WTC11 (cell line): ENCODE measurements around the gene UFC1.

Experiments
- ATF1 ChIP-seq: sonication (generic); formaldehyde crosslinking; IDR thresholded peaks from 2 replicates; pipeline ENCODE4 v1.8.1; 2023; ENCODE audit warnings: mild to moderate bottlenecking, moderate library complexity, missing genetic modification reagents
- FOXJ3 ChIP-seq: sonication (generic); formaldehyde crosslinking; IDR thresholded peaks from 2 replicates; pipeline ENCODE4 v1.9.0; 2021; ENCODE audit warnings: missing genetic modification reagents, mild to moderate bottlenecking, borderline replicate concordance
- JUN ChIP-seq: sonication (generic); formaldehyde crosslinking; IDR thresholded peaks from 2 replicates; pipeline ENCODE4 v1.8.0; 2023; ENCODE audit warnings: mild to moderate bottlenecking, missing genetic modification reagents
- NFYB ChIP-seq: sonication (generic); formaldehyde crosslinking; conservative IDR thresholded peaks from 2 replicates; pipeline ENCODE4 v1.8.0; 2022; ENCODE audit warnings: low read depth, missing genetic modification reagents
- SP1 ChIP-seq: sonication (generic); formaldehyde crosslinking; conservative IDR thresholded peaks from 2 replicates; pipeline ENCODE4 v1.8.1; 2022; ENCODE audit warnings: missing genetic modification reagents
- ZBTB21 ChIP-seq: sonication (generic); formaldehyde crosslinking; IDR thresholded peaks from 2 replicates; pipeline ENCODE4 v1.8.1; 2023; ENCODE audit warnings: mild to moderate bottlenecking, missing genetic modification reagents, borderline replicate concordance
- TF ChIP-seq, protein P1 (sequence below): fragments of 200-600 bp; IDR thresholded peaks from 2 replicates; pipeline ENCODE4 v1.8.0; 2022; ENCODE audit warnings: antibody characterized with exemption
- TF ChIP-seq, protein P2 (sequence below): sonication (generic); formaldehyde crosslinking; IDR thresholded peaks from 2 replicates; pipeline ENCODE4 v1.8.1; 2023; ENCODE audit warnings: mild to moderate bottlenecking, moderate library complexity, missing genetic modification reagents
- TF ChIP-seq, protein P3 (sequence below): sonication (generic); formaldehyde crosslinking; IDR thresholded peaks from 2 replicates; pipeline ENCODE4 v1.8.1; 2023; ENCODE audit warnings: mild to moderate bottlenecking, missing genetic modification reagents, borderline replicate concordance
- TF ChIP-seq, protein P4 (sequence below): sonication (generic); formaldehyde crosslinking; IDR thresholded peaks from 2 replicates; pipeline ENCODE4 v1.8.0; 2022; ENCODE audit warnings: mild to moderate bottlenecking, missing genetic modification reagents
- TF ChIP-seq, protein P5 (sequence below): sonication (generic); formaldehyde crosslinking; IDR thresholded peaks from 2 replicates; pipeline ENCODE4 v1.8.0; 2022; ENCODE audit warnings: mild to moderate bottlenecking, missing genetic modification reagents
- TF ChIP-seq, protein P6 (sequence below): sonication (generic); formaldehyde crosslinking; IDR thresholded peaks from 2 replicates; pipeline ENCODE4 v1.8.1; 2022; ENCODE audit warnings: missing genetic modification reagents, borderline replicate concordance
- TF ChIP-seq, protein P7 (sequence below): fragments of 250-450 bp; sonication (Bioruptor Pico); IDR thresholded peaks from 2 replicates; pipeline ENCODE4 v1.9.0; 2021; ENCODE audit warnings: mild to moderate bottlenecking, borderline replicate concordance
- TF ChIP-seq, protein P8 (sequence below): sonication (generic); formaldehyde crosslinking; IDR thresholded peaks from 2 replicates; pipeline ENCODE4 v1.8.1; 2023; ENCODE audit warnings: mild to moderate bottlenecking, missing genetic modification reagents, moderate library complexity

DNA sequence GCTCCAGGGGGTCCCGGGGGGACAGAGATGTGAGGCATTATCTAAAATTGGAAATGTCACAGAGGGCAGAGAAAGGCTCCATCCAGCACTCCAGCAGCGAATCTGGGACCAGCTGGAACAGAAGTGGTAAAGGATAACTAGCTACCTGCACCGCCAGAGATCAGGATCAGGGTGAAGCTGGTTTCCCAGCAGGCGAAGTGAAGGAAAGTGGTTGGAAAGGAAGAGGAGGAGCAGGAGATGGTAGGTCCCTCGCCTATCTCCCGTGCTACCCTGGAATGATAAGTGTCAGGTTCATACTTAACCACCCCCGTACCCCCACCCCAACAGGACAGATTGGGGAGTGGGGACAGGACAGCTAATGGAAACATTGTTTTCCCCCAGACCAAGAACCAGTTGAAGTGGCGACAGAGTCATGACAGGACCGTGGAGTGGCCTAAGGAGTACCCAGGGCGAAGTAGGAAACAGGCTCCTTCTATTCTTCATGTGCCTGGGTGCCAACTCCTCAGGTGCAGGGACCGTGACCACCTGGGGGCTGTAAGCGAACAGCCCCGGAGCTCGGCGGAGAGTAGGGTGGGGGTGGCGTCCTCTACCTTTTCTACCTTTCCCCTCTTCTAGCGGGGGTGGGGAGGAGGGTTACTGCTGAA, 22.8 kb downstream of the UFC1 start:
- TF ChIP-seq, protein P1, sequence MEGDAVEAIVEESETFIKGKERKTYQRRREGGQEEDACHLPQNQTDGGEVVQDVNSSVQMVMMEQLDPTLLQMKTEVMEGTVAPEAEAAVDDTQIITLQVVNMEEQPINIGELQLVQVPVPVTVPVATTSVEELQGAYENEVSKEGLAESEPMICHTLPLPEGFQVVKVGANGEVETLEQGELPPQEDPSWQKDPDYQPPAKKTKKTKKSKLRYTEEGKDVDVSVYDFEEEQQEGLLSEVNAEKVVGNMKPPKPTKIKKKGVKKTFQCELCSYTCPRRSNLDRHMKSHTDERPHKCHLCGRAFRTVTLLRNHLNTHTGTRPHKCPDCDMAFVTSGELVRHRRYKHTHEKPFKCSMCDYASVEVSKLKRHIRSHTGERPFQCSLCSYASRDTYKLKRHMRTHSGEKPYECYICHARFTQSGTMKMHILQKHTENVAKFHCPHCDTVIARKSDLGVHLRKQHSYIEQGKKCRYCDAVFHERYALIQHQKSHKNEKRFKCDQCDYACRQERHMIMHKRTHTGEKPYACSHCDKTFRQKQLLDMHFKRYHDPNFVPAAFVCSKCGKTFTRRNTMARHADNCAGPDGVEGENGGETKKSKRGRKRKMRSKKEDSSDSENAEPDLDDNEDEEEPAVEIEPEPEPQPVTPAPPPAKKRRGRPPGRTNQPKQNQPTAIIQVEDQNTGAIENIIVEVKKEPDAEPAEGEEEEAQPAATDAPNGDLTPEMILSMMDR = no peak
- TF ChIP-seq, protein P2, sequence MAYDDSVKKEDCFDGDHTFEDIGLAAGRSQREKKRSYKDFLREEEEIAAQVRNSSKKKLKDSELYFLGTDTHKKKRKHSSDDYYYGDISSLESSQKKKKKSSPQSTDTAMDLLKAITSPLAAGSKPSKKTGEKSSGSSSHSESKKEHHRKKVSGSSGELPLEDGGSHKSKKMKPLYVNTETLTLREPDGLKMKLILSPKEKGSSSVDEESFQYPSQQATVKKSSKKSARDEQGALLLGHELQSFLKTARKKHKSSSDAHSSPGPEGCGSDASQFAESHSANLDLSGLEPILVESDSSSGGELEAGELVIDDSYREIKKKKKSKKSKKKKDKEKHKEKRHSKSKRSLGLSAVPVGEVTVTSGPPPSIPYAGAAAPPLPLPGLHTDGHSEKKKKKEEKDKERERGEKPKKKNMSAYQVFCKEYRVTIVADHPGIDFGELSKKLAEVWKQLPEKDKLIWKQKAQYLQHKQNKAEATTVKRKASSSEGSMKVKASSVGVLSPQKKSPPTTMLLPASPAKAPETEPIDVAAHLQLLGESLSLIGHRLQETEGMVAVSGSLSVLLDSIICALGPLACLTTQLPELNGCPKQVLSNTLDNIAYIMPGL (CRISPR knock-in tag) = no peak
- no peak for TF ChIP-seq ZBTB21 (CRISPR knock-in tag)
- TF ChIP-seq, protein P3, sequence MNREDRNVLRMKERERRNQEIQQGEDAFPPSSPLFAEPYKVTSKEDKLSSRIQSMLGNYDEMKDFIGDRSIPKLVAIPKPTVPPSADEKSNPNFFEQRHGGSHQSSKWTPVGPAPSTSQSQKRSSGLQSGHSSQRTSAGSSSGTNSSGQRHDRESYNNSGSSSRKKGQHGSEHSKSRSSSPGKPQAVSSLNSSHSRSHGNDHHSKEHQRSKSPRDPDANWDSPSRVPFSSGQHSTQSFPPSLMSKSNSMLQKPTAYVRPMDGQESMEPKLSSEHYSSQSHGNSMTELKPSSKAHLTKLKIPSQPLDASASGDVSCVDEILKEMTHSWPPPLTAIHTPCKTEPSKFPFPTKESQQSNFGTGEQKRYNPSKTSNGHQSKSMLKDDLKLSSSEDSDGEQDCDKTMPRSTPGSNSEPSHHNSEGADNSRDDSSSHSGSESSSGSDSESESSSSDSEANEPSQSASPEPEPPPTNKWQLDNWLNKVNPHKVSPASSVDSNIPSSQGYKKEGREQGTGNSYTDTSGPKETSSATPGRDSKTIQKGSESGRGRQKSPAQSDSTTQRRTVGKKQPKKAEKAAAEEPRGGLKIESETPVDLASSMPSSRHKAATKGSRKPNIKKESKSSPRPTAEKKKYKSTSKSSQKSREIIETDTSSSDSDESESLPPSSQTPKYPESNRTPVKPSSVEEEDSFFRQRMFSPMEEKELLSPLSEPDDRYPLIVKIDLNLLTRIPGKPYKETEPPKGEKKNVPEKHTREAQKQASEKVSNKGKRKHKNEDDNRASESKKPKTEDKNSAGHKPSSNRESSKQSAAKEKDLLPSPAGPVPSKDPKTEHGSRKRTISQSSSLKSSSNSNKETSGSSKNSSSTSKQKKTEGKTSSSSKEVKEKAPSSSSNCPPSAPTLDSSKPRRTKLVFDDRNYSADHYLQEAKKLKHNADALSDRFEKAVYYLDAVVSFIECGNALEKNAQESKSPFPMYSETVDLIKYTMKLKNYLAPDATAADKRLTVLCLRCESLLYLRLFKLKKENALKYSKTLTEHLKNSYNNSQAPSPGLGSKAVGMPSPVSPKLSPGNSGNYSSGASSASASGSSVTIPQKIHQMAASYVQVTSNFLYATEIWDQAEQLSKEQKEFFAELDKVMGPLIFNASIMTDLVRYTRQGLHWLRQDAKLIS (CRISPR knock-in tag) = no peak
- TF ChIP-seq SP1 (CRISPR knock-in tag) = no peak
- TF ChIP-seq, protein P4, sequence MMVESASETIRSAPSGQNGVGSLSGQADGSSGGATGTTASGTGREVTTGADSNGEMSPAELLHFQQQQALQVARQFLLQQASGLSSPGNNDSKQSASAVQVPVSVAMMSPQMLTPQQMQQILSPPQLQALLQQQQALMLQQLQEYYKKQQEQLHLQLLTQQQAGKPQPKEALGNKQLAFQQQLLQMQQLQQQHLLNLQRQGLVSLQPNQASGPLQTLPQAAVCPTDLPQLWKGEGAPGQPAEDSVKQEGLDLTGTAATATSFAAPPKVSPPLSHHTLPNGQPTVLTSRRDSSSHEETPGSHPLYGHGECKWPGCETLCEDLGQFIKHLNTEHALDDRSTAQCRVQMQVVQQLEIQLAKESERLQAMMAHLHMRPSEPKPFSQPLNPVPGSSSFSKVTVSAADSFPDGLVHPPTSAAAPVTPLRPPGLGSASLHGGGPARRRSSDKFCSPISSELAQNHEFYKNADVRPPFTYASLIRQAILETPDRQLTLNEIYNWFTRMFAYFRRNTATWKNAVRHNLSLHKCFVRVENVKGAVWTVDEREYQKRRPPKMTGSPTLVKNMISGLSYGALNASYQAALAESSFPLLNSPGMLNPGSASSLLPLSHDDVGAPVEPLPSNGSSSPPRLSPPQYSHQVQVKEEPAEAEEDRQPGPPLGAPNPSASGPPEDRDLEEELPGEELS (CRISPR knock-in tag) = no peak
- TF ChIP-seq, protein P5, sequence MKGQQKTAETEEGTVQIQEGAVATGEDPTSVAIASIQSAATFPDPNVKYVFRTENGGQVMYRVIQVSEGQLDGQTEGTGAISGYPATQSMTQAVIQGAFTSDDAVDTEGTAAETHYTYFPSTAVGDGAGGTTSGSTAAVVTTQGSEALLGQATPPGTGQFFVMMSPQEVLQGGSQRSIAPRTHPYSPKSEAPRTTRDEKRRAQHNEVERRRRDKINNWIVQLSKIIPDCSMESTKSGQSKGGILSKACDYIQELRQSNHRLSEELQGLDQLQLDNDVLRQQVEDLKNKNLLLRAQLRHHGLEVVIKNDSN (CRISPR knock-in tag) = no peak
- TF ChIP-seq JUN (CRISPR knock-in tag) = no peak
- TF ChIP-seq, protein P6, sequence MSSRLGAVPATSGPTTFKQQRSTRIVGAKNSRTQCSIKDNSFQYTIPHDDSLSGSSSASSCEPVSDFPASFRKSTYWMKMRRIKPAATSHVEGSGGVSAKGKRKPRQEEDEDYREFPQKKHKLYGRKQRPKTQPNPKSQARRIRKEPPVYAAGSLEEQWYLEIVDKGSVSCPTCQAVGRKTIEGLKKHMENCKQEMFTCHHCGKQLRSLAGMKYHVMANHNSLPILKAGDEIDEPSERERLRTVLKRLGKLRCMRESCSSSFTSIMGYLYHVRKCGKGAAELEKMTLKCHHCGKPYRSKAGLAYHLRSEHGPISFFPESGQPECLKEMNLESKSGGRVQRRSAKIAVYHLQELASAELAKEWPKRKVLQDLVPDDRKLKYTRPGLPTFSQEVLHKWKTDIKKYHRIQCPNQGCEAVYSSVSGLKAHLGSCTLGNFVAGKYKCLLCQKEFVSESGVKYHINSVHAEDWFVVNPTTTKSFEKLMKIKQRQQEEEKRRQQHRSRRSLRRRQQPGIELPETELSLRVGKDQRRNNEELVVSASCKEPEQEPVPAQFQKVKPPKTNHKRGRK = no peak
- TF ChIP-seq, protein P7, sequence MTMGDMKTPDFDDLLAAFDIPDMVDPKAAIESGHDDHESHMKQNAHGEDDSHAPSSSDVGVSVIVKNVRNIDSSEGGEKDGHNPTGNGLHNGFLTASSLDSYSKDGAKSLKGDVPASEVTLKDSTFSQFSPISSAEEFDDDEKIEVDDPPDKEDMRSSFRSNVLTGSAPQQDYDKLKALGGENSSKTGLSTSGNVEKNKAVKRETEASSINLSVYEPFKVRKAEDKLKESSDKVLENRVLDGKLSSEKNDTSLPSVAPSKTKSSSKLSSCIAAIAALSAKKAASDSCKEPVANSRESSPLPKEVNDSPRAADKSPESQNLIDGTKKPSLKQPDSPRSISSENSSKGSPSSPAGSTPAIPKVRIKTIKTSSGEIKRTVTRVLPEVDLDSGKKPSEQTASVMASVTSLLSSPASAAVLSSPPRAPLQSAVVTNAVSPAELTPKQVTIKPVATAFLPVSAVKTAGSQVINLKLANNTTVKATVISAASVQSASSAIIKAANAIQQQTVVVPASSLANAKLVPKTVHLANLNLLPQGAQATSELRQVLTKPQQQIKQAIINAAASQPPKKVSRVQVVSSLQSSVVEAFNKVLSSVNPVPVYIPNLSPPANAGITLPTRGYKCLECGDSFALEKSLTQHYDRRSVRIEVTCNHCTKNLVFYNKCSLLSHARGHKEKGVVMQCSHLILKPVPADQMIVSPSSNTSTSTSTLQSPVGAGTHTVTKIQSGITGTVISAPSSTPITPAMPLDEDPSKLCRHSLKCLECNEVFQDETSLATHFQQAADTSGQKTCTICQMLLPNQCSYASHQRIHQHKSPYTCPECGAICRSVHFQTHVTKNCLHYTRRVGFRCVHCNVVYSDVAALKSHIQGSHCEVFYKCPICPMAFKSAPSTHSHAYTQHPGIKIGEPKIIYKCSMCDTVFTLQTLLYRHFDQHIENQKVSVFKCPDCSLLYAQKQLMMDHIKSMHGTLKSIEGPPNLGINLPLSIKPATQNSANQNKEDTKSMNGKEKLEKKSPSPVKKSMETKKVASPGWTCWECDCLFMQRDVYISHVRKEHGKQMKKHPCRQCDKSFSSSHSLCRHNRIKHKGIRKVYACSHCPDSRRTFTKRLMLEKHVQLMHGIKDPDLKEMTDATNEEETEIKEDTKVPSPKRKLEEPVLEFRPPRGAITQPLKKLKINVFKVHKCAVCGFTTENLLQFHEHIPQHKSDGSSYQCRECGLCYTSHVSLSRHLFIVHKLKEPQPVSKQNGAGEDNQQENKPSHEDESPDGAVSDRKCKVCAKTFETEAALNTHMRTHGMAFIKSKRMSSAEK = no peak
- TF ChIP-seq NFYB (CRISPR knock-in tag) = no peak
- TF ChIP-seq, protein P8, sequence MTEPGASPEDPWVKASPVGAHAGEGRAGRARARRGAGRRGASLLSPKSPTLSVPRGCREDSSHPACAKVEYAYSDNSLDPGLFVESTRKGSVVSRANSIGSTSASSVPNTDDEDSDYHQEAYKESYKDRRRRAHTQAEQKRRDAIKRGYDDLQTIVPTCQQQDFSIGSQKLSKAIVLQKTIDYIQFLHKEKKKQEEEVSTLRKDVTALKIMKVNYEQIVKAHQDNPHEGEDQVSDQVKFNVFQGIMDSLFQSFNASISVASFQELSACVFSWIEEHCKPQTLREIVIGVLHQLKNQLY (CRISPR knock-in tag) = no peak
- no peak for TF ChIP-seq ATF1 (CRISPR knock-in tag)
- no peak for TF ChIP-seq FOXJ3
